WTC11 (cell line): ENCODE results near the gene FBXO40. TPM values are rescaled to one million over a fixed set of nuclear protein-coding genes. Genes with fewer than 3 reads are reported as not detected.

Source experiments
- ATAC-seq: fragments of 200-7000 bp; cut with Tn5 transposase; 2 replicates; pipeline ENCODE4 v1.10.0; 2021; ENCODE audit warnings: mild to moderate bottlenecking, moderate library complexity
- CTCF ChIA-PET: fragments of 300-600 bp; sonication (Branson Sonifier 250); formaldehyde crosslinking; loops from one replicate; lab custom pipeline; 2021; ENCODE audit warnings: antibody characterized with exemption; lab: Charles Lee
- POLR2A ChIA-PET: fragments of 350-600 bp; sonication (Branson Sonifier 250); formaldehyde crosslinking; loops from one replicate; lab custom pipeline; 2021; ENCODE audit warnings: antibody characterized with exemption; lab: Charles Lee
- DNase-seq: peaks from one replicate; pipeline ENCODE4 v3.0.0; 2021; ENCODE audit warnings: low spot score
- H3K27ac Mint-ChIP-seq: 2 replicates; pipeline ENCODE4 v1.8.0; 2021; ENCODE audit warnings: mixed read lengths
- H3K27me3 Mint-ChIP-seq: 2 replicates; pipeline ENCODE4 v1.8.0; 2021; ENCODE audit warnings: low read depth, mild to moderate bottlenecking, moderate library complexity, mixed read lengths
- H3K36me3 Mint-ChIP-seq: 2 replicates; pipeline ENCODE4 v1.8.0; 2021; ENCODE audit warnings: mixed read lengths
- H3K4me1 Mint-ChIP-seq: 2 replicates; pipeline ENCODE4 v1.8.0; 2022; ENCODE audit warnings: mixed read lengths
- H3K4me3 Mint-ChIP-seq: 2 replicates; pipeline ENCODE4 v1.8.0; 2021; ENCODE audit warnings: mild to moderate bottlenecking, moderate library complexity, mixed read lengths
- H3K9me3 Mint-ChIP-seq: 2 replicates; pipeline ENCODE4 v1.8.0; 2021; ENCODE audit warnings: mixed read lengths
- ATF1 ChIP-seq: sonication (generic); formaldehyde crosslinking; IDR thresholded peaks from 2 replicates; pipeline ENCODE4 v1.8.1; 2023; ENCODE audit warnings: mild to moderate bottlenecking, moderate library complexity, missing genetic modification reagents
- FOXJ3 ChIP-seq: sonication (generic); formaldehyde crosslinking; IDR thresholded peaks from 2 replicates; pipeline ENCODE4 v1.9.0; 2021; ENCODE audit warnings: missing genetic modification reagents, mild to moderate bottlenecking, borderline replicate concordance
- FOXK1 ChIP-seq: sonication (generic); formaldehyde crosslinking; IDR thresholded peaks from 2 replicates; pipeline ENCODE4 v1.8.0; 2022; ENCODE audit warnings: mild to moderate bottlenecking, moderate library complexity, missing genetic modification reagents
- GABPB1 ChIP-seq: sonication (generic); formaldehyde crosslinking; IDR thresholded peaks from 2 replicates; pipeline ENCODE4 v1.8.1; 2023; ENCODE audit warnings: mild to moderate bottlenecking, missing genetic modification reagents
- HMGA2 ChIP-seq: fragments of 250-450 bp; sonication (Bioruptor Pico); IDR thresholded peaks from 2 replicates; pipeline ENCODE4 v1.4.0; 2021; ENCODE audit warnings: mild to moderate bottlenecking, moderate library complexity
- IRF2 ChIP-seq: sonication (generic); formaldehyde crosslinking; IDR thresholded peaks from 2 replicates; pipeline ENCODE4 v1.8.0; 2022; ENCODE audit warnings: low read depth, missing genetic modification reagents, borderline replicate concordance
- JUN ChIP-seq: sonication (generic); formaldehyde crosslinking; IDR thresholded peaks from 2 replicates; pipeline ENCODE4 v1.8.0; 2023; ENCODE audit warnings: mild to moderate bottlenecking, missing genetic modification reagents
- NR2C2 ChIP-seq: sonication (generic); formaldehyde crosslinking; IDR thresholded peaks from 2 replicates; pipeline ENCODE4 v1.8.0; 2022; ENCODE audit warnings: mild to moderate bottlenecking, missing genetic modification reagents
- SMAD3 ChIP-seq: sonication (generic); formaldehyde crosslinking; IDR thresholded peaks from 2 replicates; pipeline ENCODE4 v1.8.0; 2022; ENCODE audit warnings: missing genetic modification reagents, mild to moderate bottlenecking, borderline replicate concordance
- TP53 ChIP-seq: sonication (generic); formaldehyde crosslinking; IDR thresholded peaks from 2 replicates; pipeline ENCODE4 v1.8.1; 2023; ENCODE audit warnings: mild to moderate bottlenecking, missing genetic modification reagents
- ZNF121 ChIP-seq: sonication (generic); formaldehyde crosslinking; IDR thresholded peaks from 2 replicates; pipeline ENCODE4 v1.8.0; 2023; ENCODE audit warnings: missing genetic modification reagents
- ZNF317 ChIP-seq: sonication (generic); formaldehyde crosslinking; IDR thresholded peaks from 2 replicates; pipeline ENCODE4 v1.8.1; 2023; ENCODE audit warnings: low read depth, mild to moderate bottlenecking, moderate library complexity, missing genetic modification reagents, borderline replicate concordance
- total RNA-seq: library from RNA; stranded (reverse); gene quantifications from 3 replicates; pipeline ENCODE4 v1.2.3, GENCODE V29; 2021
- TF ChIP-seq, protein P1 (sequence below): sonication (generic); formaldehyde crosslinking; IDR thresholded peaks from 2 replicates; pipeline ENCODE4 v1.8.1; 2023; ENCODE audit warnings: mild to moderate bottlenecking, missing genetic modification reagents, borderline replicate concordance
- TF ChIP-seq, protein P2 (sequence below): sonication (generic); formaldehyde crosslinking; IDR thresholded peaks from 2 replicates; pipeline ENCODE4 v1.8.0; 2022; ENCODE audit warnings: missing genetic modification reagents
- TF ChIP-seq, protein P3 (sequence below): sonication (generic); formaldehyde crosslinking; IDR thresholded peaks from 2 replicates; pipeline ENCODE4 v1.8.1; 2023; ENCODE audit warnings: mild to moderate bottlenecking, missing genetic modification reagents

The FBXO40 gene
- total RNA-seq, 1 experiment from 2014 or later = 0.04 TPM

DNA sequence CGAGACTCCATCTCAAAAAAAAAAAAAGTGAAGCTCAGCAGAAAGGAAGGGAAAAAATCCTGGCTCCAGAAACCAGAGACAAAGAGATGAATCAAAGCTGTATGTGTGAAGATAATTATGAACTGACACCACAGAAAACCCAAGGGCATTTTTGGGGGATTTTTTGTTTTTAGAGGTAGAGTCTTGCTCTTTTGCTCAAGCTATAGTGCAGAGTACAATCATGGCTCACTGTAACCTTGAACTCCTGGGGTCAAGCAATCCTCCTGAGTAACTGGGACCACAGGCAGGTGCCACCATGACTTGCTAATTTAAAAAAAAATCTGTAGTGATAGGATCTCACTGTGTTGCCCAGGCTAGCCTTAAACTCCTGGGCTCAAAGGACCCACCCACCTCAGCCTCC is 44.7 kb downstream of the FBXO40 start:
- H3K4me1 Mint-ChIP-seq = peaks cover 26% of the 10 kb centered on the region
- no peak overlapping the region for H3K4me3 Mint-ChIP-seq
- peaks cover 4% of the 10 kb centered on the region; the same call in 1 of the 2 replicates for H3K27me3 Mint-ChIP-seq
- DNase-seq (no peak), ATAC-seq (no peak)
- TF ChIP-seq NR2C2 (CRISPR knock-in tag) = no peak
- no peak for TF ChIP-seq SMAD3 (CRISPR knock-in tag)
- TF ChIP-seq, protein P1, sequence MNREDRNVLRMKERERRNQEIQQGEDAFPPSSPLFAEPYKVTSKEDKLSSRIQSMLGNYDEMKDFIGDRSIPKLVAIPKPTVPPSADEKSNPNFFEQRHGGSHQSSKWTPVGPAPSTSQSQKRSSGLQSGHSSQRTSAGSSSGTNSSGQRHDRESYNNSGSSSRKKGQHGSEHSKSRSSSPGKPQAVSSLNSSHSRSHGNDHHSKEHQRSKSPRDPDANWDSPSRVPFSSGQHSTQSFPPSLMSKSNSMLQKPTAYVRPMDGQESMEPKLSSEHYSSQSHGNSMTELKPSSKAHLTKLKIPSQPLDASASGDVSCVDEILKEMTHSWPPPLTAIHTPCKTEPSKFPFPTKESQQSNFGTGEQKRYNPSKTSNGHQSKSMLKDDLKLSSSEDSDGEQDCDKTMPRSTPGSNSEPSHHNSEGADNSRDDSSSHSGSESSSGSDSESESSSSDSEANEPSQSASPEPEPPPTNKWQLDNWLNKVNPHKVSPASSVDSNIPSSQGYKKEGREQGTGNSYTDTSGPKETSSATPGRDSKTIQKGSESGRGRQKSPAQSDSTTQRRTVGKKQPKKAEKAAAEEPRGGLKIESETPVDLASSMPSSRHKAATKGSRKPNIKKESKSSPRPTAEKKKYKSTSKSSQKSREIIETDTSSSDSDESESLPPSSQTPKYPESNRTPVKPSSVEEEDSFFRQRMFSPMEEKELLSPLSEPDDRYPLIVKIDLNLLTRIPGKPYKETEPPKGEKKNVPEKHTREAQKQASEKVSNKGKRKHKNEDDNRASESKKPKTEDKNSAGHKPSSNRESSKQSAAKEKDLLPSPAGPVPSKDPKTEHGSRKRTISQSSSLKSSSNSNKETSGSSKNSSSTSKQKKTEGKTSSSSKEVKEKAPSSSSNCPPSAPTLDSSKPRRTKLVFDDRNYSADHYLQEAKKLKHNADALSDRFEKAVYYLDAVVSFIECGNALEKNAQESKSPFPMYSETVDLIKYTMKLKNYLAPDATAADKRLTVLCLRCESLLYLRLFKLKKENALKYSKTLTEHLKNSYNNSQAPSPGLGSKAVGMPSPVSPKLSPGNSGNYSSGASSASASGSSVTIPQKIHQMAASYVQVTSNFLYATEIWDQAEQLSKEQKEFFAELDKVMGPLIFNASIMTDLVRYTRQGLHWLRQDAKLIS (CRISPR knock-in tag) = no peak
- TF ChIP-seq ZNF121 (CRISPR knock-in tag) = peak; percentile 78
- no peak for TF ChIP-seq TP53
- TF ChIP-seq FOXJ3 (CRISPR knock-in tag) = no peak
- CTCF ChIA-PET = no interaction called here
- POLR2A ChIA-PET = no interaction called here
- no peak overlapping the region; the same call in none of the 2 replicates for H3K27ac Mint-ChIP-seq
- H3K9me3 Mint-ChIP-seq = peaks cover 4% of the 10 kb centered on the region; the same call in 1 of the 2 replicates
- no peaks in the 10 kb centered on the region for H3K36me3 Mint-ChIP-seq

DNA sequence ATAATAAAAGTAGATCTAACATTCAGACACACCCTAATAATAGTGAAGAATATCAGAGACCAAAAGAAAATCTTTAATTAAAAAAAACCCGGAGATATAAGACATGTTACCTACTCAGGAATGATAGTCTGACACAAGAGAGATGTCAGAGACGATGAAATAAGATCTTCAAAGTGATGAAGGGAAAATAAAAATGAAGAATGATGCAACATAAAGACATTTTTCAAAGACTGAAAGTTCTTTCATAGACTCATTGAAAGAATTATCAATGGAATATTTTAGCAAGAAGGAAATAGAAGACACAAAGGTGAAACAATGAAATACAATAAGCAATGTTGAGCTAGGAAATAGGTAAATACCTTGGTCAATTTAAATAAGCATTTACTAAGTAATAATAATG is 47.9 kb downstream of the FBXO40 start:
- TF ChIP-seq ZNF317 (CRISPR knock-in tag) (no peak), HMGA2 (CRISPR knock-in tag) (no peak), GABPB1 (no peak), IRF2 (CRISPR knock-in tag) (no peak), ATF1 (CRISPR knock-in tag) (no peak), JUN (CRISPR knock-in tag) (no peak), FOXK1 (CRISPR knock-in tag) (no peak)
- TF ChIP-seq, protein P2, sequence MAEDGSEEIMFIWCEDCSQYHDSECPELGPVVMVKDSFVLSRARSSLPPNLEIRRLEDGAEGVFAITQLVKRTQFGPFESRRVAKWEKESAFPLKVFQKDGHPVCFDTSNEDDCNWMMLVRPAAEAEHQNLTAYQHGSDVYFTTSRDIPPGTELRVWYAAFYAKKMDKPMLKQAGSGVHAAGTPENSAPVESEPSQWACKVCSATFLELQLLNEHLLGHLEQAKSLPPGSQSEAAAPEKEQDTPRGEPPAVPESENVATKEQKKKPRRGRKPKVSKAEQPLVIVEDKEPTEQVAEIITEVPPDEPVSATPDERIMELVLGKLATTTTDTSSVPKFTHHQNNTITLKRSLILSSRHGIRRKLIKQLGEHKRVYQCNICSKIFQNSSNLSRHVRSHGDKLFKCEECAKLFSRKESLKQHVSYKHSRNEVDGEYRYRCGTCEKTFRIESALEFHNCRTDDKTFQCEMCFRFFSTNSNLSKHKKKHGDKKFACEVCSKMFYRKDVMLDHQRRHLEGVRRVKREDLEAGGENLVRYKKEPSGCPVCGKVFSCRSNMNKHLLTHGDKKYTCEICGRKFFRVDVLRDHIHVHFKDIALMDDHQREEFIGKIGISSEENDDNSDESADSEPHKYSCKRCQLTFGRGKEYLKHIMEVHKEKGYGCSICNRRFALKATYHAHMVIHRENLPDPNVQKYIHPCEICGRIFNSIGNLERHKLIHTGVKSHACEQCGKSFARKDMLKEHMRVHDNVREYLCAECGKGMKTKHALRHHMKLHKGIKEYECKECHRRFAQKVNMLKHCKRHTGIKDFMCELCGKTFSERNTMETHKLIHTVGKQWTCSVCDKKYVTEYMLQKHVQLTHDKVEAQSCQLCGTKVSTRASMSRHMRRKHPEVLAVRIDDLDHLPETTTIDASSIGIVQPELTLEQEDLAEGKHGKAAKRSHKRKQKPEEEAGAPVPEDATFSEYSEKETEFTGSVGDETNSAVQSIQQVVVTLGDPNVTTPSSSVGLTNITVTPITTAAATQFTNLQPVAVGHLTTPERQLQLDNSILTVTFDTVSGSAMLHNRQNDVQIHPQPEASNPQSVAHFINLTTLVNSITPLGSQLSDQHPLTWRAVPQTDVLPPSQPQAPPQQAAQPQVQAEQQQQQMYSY (CRISPR knock-in tag) = no peak
- TF ChIP-seq, protein P1 (CRISPR knock-in tag) = no peak
- TF ChIP-seq, protein P3, sequence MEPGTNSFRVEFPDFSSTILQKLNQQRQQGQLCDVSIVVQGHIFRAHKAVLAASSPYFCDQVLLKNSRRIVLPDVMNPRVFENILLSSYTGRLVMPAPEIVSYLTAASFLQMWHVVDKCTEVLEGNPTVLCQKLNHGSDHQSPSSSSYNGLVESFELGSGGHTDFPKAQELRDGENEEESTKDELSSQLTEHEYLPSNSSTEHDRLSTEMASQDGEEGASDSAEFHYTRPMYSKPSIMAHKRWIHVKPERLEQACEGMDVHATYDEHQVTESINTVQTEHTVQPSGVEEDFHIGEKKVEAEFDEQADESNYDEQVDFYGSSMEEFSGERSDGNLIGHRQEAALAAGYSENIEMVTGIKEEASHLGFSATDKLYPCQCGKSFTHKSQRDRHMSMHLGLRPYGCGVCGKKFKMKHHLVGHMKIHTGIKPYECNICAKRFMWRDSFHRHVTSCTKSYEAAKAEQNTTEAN (CRISPR knock-in tag) = no peak
- no peak for ATAC-seq
- Mint-ChIP-seq H3K9me3 (no peaks in the 10 kb centered on the region), H3K4me1 (peaks cover 34% of the 10 kb centered on the region), H3K27ac (no peak overlapping the region), H3K36me3 (no peaks in the 10 kb centered on the region), H3K27me3 (no peaks in the 10 kb centered on the region; the same call in 1 of the 2 replicates), H3K4me3 (no peak overlapping the region)
- POLR2A ChIA-PET = no interaction called here
- DNase-seq = no peak
- CTCF ChIA-PET = interaction anchor here (0.7 kb wide), 1 partner anchor 77 kb away, joined by 3 read pairs; no protein-coding TSS in a partner anchor
